HCT116 (cell line): Measurements from ENCODE around the gene DOK6.

Source experiments
- CEBPB ChIP-seq: IDR thresholded peaks from 2 replicates; pipeline ENCODE4 v1.6.1; 2012; ENCODE audit warnings: low read depth
- EGR1 ChIP-seq: IDR thresholded peaks from 2 replicates; pipeline ENCODE4 v1.6.1; 2012; ENCODE audit warnings: low read depth
- YY1 ChIP-seq: IDR thresholded peaks from 2 replicates; pipeline ENCODE4 v1.6.1; 2011; ENCODE audit warnings: low read length, low read depth, moderate library complexity, mild to moderate bottlenecking; ENCODE audit not compliant: insufficient replicate concordance; ENCODE audit errors: extremely low read depth

- TF ChIP-seq CEBPB (no peak), YY1 (no peak), EGR1 (no peak)
Measured at GRCh38 chr18:69871363-69871762, 470.7 kb downstream of the DOK6 start.
